HG02763 (cell line): Measurements from ENCODE around the gene KRTAP10-4.

Experiments
- ATAC-seq: cut with Tn5 transposase; IDR thresholded peaks from one replicate; pipeline ENCODE4 v1.9.1; 2021; ENCODE audit warnings: mild to moderate bottlenecking, moderate library complexity; ENCODE audit not compliant: unreplicated experiment

The KRTAP10-4 gene

DNA sequence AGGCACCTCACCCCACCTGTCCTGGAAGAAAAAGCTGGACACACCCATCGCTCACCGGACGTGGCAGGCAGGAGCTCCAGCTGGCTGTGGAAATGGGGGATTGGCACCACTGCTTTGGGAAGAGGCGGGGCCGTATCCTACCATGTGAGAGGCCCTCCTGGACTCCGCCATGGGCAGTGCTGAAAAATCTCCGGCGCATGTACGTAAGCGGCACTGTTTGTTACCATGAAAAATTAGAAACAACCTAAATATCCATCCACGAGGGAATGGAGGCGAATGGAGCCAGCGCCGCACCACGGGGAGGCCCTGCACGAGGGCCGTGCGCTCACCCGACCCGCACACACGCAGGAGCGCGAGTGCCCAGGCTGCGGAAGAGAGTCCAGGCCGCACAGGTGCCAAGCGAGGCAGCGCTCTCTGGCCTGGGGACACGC lies 41.4 kb downstream of the KRTAP10-4 start:
- ATAC-seq: no peak

DNA sequence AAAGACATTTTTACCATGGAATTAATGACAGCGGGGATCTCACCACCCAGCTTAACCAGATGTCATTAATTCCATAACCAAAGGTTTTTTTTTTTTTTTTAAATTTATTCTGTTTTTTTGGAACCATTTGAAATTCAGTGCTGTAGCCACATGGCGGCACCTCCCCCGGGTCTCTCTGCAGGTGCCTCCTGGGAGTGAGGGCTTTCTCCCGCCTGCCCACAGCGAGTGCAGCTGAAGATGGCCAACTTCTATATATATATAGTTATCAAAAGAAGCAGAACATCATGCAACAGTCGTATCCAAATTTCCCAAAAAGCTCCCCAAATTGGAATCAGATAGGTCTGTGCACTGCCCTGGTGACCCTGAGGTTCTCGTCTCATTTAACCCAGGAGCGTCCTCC lies 41.9 kb downstream of the KRTAP10-4 start:
- no peak for ATAC-seq

GRCh38 chr21:44615911-44616590 lies 42.5 kb downstream of the KRTAP10-4 start:
- ATAC-seq: no peak

GRCh38 chr21:44616591-44616926 lies 43.0 kb downstream of the KRTAP10-4 start:
- no peak for ATAC-seq

DNA sequence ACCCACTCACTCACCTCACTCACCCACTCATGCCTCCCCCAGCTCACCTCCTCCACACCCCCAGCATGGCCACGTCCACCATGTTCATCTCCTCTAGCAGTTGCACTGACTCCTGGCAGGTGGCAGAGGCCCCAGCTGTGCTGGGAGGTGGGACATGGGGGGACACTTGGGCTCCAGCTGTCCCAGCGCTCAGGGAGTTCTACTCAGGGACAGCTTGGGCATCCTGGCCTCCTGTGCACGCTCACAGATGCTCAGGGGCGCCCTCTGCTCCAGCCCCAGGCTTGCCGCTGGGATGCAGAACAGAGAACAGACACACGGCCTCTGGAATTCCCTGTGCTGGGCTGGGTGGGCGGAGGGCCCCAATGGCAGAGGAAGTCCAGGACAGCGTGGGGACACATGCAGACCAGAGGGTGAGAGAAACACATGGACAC lies 43.6 kb downstream of the KRTAP10-4 start:
- ATAC-seq: no peak

GRCh38 chr21:44618504-44618903 lies 45.0 kb downstream of the KRTAP10-4 start:
- ATAC-seq: no peak

DNA sequence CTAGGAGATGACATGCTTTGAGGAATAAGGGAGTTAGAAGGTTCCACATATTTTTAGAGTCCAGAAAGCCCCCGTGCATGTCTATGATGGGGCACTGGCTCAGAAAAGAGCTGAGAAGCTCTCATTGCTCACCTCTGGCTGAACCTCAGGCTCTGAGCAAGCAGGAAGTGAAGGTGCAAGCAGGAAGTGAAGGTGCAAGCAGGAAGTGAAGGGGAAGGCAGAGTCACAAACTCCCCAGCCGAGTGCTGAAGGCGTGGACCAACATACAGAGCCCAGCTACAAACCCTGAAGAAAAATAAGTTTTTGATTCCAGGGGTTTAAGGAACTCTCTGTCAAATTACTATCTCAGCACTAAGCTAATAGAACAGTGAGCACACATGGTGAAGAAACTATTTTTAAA lies 45.4 kb downstream of the KRTAP10-4 start:
- ATAC-seq: no peak

DNA sequence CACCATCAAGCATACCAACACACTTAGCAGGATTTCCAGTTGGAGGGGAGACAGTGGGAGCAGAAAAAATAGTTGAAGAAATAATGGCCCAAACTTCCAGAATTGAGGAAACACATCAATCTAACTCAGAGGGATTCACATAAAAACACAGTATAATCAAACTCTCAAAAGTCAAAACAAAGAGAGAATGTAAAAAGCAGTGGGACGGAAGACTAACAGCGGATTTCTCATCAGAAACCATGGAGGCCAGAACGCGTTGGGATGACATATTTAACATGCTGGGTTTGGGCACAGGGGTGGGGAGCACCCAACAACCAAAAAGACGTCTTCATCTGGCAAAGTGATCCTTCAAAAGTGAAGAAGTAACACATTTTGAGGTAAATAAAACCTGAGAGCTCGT lies 46.4 kb downstream of the KRTAP10-4 start:
- ATAC-seq: no peak

GRCh38 chr21:44623575-44623974 lies 50.0 kb downstream of the KRTAP10-4 start:
- ATAC-seq: no peak
